BJ (cell line): ENCODE data around the gene MGAT4C. TPM values are rescaled to one million over a fixed set of nuclear protein-coding genes. Genes with fewer than 3 reads are reported as not detected.

ENCODE experiments used
- CTCF ChIA-PET: fragments of 350-600 bp; formaldehyde crosslinking; extraction: SDS; loops from one replicate; lab custom pipeline; 2021; ENCODE audit warnings: antibody characterized with exemption, inconsistent platforms; lab: Yijun Ruan, JAX
- POLR2A ChIA-PET: fragments of 300-600 bp; sonication (Branson Sonifier 250); formaldehyde crosslinking; extraction: SDS; loops from one replicate; lab custom pipeline; 2021; ENCODE audit warnings: antibody characterized with exemption; lab: Charles Lee
- DNase-seq: peaks from one replicate; pipeline ENCODE4 v3.0.0-alpha.2; 2011; ENCODE audit warnings: low read depth
- H3K27me3 ChIP-seq: 2 replicates; pipeline ENCODE4 v1.6.0; 2011; ENCODE audit warnings: low read length; ENCODE audit not compliant: control insufficient read depth, insufficient read depth
- H3K36me3 ChIP-seq: 2 replicates; pipeline ENCODE4 v1.5.1; 2011; ENCODE audit warnings: low read length; ENCODE audit not compliant: control insufficient read depth, insufficient read depth
- H3K4me3 ChIP-seq: 2 replicates; pipeline ENCODE4 v1.5.1; 2011; ENCODE audit warnings: low read depth, mild to moderate bottlenecking, control low read depth, low read length
- CTCF ChIP-seq: IDR thresholded peaks from 2 replicates; pipeline ENCODE4 v1.5.1; 2011; ENCODE audit warnings: low read depth, mild to moderate bottlenecking, control low read depth, inconsistent platforms, low read length, moderate library complexity; ENCODE audit not compliant: insufficient read depth
- polyA plus RNA-seq: library from polyadenylated mRNA; depleted of rRNA; stranded (reverse); fragments of >200 nt; gene quantifications from 2 replicates; pipeline ENCODE4 v1.2.3, GENCODE V29; 2011

MGAT4C gene
- polyA plus RNA-seq, 1 experiment, result not detected

GRCh38 chr12:86170051-86170450 is 86.1 kb downstream of the MGAT4C start:
- no peak for DNase-seq
- TF ChIP-seq CTCF, result no peak
- ChIA-PET POLR2A (no interaction called here), CTCF (no interaction called here)
- H3K27me3 ChIP-seq, result no peaks in the 10 kb centered on the region
- no peak overlapping the region for H3K4me3 ChIP-seq
- no peaks in the 10 kb centered on the region for H3K36me3 ChIP-seq

DNA sequence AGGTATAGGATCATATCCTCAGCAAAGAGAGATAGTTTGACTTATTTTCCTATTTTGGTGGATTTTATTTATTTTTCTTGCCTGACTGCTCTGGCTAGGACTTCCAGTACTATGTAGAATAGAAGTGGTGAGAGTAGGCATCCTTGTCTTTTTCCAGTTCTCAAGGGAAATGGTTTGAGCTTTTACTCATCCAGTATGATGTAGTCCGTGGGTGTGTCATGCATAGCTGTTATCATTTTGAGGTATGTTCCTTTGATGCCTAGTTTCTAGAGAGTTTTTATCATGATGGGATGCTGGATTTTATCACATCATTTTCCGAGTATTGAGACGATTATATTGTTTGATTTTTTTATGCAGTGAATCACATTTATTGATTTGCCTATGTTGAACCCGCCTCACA is 97.2 kb downstream of the MGAT4C start:
- Histone ChIP-seq H3K36me3 (no peaks in the 10 kb centered on the region), H3K27me3 (no peaks in the 10 kb centered on the region), H3K4me3 (no peak overlapping the region)
- ChIA-PET POLR2A (no interaction called here), CTCF (no interaction called here)
- no peak for DNase-seq
- no peak for TF ChIP-seq CTCF

DNA sequence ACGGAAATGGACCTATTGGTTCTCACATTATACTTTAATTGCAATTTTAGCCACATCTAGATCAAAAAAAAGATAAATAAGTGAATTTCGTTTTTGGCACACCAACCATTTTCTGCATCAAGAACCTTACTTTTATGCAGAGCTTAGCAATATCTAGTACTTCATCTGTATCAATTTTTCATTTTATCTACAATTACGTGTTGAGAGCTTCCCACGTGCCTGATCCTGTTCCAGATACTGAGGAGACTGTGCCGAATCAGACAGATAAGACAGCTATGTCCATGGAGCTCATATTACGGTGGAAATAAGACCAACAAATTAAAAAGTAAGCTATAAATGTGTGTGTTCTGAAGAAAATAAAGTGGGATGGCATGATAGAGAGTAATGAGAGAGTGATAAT is 101.6 kb downstream of the MGAT4C start:
- no peaks in the 10 kb centered on the region for H3K36me3 ChIP-seq
- POLR2A ChIA-PET, result no interaction called here
- CTCF ChIA-PET, result no interaction called here
- TF ChIP-seq CTCF, result no peak
- no peak overlapping the region for H3K4me3 ChIP-seq
- no peaks in the 10 kb centered on the region for H3K27me3 ChIP-seq
- no peak for DNase-seq

DNA sequence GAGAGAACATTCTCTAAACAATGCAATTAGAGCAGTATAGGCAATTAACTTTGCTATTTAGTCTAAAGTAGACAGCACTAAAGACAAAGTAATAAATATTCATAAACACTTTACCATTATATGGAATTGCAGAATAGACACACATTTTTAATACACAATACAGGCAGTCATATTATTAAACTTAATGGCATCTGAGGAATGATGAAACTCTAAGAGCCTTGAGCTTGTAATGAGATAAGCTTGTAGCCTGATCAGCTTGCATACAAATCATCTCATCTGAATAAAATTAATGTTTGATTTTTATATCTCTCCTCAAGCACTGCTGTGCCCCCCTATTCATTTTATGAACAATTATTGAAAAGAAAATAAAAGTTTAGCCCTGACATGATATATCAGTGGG is 107.6 kb downstream of the MGAT4C start:
- no peaks in the 10 kb centered on the region for H3K36me3 ChIP-seq
- ChIA-PET CTCF (no interaction called here), POLR2A (no interaction called here)
- H3K27me3 ChIP-seq, result no peaks in the 10 kb centered on the region
- H3K4me3 ChIP-seq, result no peak overlapping the region
- no peak for TF ChIP-seq CTCF
- DNase-seq, result no peak

DNA sequence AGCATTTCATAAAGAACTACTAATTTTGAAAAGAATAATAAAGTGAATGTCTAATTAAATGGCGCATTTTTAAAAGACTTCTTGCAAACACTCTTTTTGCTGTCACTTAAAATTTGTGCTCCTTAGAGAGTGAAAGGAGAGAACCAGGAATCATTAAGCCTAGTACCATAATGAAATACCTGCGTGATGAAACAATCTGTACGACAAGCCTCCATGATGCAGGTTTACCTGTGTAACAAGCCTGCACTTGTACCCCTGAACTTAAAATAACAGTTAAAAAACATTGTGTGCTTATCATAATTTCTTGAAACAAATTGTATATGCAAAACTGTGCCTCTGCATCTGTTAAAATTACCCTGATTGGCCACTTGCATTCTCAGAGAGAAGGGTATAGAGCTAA is 108.1 kb downstream of the MGAT4C start:
- Histone ChIP-seq H3K36me3 (no peaks in the 10 kb centered on the region), H3K27me3 (no peaks in the 10 kb centered on the region), H3K4me3 (no peak overlapping the region)
- CTCF ChIA-PET, result no interaction called here
- DNase-seq, result no peak
- TF ChIP-seq CTCF, result no peak
- POLR2A ChIA-PET, result no interaction called here
